Measurements from ENCODE around the gene SRCIN1. TPM values are rescaled to one million over a fixed set of nuclear protein-coding genes. Genes with fewer than 3 reads are reported as not detected.
"Not testable (repeated sequence)": the region's sequence is repeated elsewhere in the genome, so short reads cannot be mapped to it uniquely, and the experiment has no call there.

SRCIN1 gene, protein sequence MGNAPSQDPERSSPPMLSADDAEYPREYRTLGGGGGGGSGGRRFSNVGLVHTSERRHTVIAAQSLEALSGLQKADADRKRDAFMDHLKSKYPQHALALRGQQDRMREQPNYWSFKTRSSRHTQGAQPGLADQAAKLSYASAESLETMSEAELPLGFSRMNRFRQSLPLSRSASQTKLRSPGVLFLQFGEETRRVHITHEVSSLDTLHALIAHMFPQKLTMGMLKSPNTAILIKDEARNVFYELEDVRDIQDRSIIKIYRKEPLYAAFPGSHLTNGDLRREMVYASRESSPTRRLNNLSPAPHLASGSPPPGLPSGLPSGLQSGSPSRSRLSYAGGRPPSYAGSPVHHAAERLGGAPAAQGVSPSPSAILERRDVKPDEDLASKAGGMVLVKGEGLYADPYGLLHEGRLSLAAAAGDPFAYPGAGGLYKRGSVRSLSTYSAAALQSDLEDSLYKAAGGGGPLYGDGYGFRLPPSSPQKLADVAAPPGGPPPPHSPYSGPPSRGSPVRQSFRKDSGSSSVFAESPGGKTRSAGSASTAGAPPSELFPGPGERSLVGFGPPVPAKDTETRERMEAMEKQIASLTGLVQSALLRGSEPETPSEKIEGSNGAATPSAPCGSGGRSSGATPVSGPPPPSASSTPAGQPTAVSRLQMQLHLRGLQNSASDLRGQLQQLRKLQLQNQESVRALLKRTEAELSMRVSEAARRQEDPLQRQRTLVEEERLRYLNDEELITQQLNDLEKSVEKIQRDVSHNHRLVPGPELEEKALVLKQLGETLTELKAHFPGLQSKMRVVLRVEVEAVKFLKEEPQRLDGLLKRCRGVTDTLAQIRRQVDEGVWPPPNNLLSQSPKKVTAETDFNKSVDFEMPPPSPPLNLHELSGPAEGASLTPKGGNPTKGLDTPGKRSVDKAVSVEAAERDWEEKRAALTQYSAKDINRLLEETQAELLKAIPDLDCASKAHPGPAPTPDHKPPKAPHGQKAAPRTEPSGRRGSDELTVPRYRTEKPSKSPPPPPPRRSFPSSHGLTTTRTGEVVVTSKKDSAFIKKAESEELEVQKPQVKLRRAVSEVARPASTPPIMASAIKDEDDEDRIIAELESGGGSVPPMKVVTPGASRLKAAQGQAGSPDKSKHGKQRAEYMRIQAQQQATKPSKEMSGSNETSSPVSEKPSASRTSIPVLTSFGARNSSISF
- total RNA-seq = under 1 TPM; 0.04 to 0.50 TPM
- not detected for polyA plus RNA-seq

DNA sequence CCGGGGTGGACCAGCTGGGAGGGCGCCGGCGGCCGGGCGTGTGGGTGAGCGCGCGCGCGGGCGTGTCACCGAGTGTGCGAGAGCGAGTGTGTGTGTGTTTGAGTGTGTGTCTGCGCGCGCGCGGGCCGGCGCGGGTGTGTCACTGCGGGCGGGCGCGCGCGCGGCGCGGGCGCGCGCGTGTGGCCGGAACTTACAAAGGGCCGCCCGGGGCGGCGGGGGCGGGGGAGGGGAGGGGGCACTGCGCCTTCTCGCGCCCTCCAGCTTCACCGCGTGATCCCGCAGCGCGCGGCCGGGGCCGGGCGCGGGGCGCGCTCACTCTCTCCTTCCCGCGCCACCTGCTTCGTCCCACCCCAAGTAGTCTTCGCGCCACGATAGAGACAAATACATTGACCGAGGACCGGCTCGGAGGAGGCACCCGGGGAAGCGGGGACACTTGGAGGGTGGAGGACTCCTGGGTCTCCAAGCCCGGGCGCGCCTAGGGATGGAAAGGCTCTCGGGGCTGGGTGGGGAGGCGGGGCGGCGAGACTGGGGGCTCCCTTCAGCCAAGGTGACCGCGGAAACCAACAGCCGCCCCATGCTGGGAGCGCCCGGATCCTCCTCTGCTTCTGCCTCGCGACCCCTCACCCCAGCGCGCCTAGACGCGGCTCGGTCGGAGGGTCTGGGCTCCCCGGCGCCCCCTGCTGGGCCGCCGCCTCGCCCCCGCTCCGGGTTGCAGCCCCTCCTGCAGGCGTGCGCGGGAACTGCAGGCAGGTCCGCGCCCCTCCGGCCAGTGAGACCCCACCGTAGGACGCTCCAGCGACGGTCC lies at the start of gene SRCIN1:
Gene SRCIN1 (minus strand): TSS at position 112 of the 805 bp plus-strand sequence. CDS start 247 bp downstream, outside the sequence.
- peaks cover 9% of the 10 kb centered on the region for H3K4me1 ChIP-seq (ENCODE audit: insufficient read depth, low read length)
- H3K9me3 Mint-ChIP-seq = no peaks in the 10 kb centered on the region
- H3K36me3 ChIP-seq (ENCODE audit: insufficient read depth, low read length) = no peaks in the 10 kb centered on the region
- ChIA-PET CTCF (interaction anchor here (1.2 to 1.9 kb wide), 3 partner anchors 8 to 48 kb away, joined by 3 to 9 read pairs (median 4); no protein-coding TSS in a partner anchor), POLR2A (interaction anchor here (0.6 kb wide), 1 partner anchor 612 kb away, joined by 3 read pairs; no protein-coding TSS in a partner anchor)
- H3K27ac Mint-ChIP-seq = no peak within 1 kb of the TSS
- no peaks in the 10 kb centered on the region for H3K9me3 ChIP-seq (ENCODE audit: low read length)
- no peaks in the 10 kb centered on the region for H3K36me3 Mint-ChIP-seq
- peak within 1 kb of the TSS; percentile 64 to 87 (median 67) for H3K4me3 Mint-ChIP-seq
- DNase-seq = peak; percentile 22 to 63 (median 24)
- H3K27me3 ChIP-seq (ENCODE audit: insufficient read depth, low read length, poor library complexity, severe bottlenecking) = peaks cover 45% of the 10 kb centered on the region
- H3K4me3 ChIP-seq (ENCODE audit: low read length) = peak within 1 kb of the TSS; percentile 50
- peaks cover 47 to 61% of the 10 kb centered on the region in 2 donors for H3K27me3 Mint-ChIP-seq
- H3K4me1 Mint-ChIP-seq = peaks cover 8 to 36% (median 12%) of the 10 kb centered on the region in 3 donors
- H3K27ac ChIP-seq (ENCODE audit: low read depth, low read length) = no peak within 1 kb of the TSS

DNA sequence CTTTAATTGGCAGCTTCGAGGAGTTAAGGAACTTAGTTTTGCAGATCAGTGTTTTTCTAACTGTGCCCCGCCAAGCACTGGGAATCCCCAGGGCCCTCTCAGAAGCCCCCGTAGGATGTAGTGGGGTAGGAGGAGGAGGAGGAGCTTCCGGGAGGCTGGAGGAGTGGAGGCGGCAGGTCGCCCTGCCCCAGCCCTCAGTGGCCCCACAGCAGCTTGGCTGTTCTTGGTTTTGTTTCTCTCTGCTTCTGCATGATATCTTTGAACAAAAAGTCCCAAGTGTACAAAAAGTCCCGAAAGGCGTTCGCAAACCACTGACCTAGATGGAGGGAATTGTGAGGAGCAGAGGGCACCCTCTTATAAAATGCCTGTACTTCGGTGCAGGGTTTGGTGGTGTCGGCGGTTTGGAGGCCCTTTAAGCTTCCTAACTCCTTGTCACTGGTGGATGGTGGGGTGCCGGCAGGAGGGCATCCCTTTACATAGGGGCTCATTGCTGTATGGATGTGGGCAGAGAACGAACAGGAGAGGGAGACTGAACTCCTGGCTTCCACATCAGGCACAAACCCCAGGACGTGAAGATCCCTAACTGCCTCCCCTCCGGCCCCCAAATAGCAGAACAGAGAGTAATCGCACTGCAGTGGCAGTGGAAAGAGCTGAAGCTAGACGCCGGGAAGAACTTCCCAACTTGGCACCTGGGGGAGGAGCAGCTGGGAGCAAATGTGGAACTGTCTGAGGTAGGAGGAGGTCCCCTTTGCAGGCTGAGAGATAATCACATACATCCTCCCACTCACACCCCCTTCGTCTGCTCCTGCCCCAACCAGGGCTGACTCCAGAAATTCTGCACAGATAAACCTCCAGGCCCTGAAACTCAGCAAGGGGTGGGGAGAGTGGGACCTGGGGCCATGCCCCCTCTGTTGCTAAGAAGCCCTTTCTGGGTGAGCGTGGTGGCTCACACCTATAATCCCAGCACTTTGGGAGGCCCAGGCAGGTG lies 49.0 kb upstream of the SRCIN1 start:
- Histone ChIP-seq H3K36me3 (ENCODE audit: insufficient read depth, low read length) (no peaks in the 10 kb centered on the region), H3K4me1 (ENCODE audit: insufficient read depth, low read length) (no peaks in the 10 kb centered on the region), H3K9me3 (ENCODE audit: low read length) (no peaks in the 10 kb centered on the region), H3K4me3 (ENCODE audit: low read length) (no peak overlapping the region), H3K27me3 (ENCODE audit: insufficient read depth, low read length, poor library complexity, severe bottlenecking) (peaks cover 12% of the 10 kb centered on the region), H3K27ac (ENCODE audit: low read depth, low read length) (no peak overlapping the region)
- H3K27ac Mint-ChIP-seq = no peak overlapping the region
- peaks cover 6 to 14% (median 11%) of the 10 kb centered on the region in 3 donors for H3K4me1 Mint-ChIP-seq
- no peak for DNase-seq
- H3K4me3 Mint-ChIP-seq = peak overlapping the region in 2 of 7 donors; percentile 32 to 43
- POLR2A ChIA-PET = no interaction called here
- H3K27me3 Mint-ChIP-seq = peaks cover 20 to 44% of the 10 kb centered on the region in 2 donors
- CTCF ChIA-PET = interaction anchor here (0.9 kb wide), 1 partner anchor 97 kb away, joined by 4 read pairs; no protein-coding TSS in a partner anchor
- no peaks in the 10 kb centered on the region for H3K36me3 Mint-ChIP-seq
- no peaks in the 10 kb centered on the region for H3K9me3 Mint-ChIP-seq

DNA sequence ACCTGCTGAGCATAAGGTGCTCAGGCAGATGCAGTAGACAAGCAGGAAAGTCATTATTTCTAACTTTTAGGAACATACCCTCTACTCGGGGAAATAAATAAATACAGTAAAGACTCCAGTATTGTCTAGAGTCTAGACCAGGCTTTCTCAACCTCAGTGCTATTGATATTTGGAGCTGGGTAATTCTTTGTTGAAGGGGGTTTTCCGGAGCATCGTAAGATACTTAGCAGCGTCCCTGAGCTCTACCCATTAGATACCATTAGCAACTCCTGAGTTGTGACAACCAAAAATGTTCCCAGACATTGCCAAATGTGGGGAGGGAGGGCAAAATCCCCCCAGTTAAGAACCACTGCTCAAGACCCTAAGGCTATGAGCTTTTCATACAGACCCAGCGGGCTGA lies 47.9 kb upstream of the SRCIN1 start:
- no peaks in the 10 kb centered on the region for H3K9me3 Mint-ChIP-seq
- no peaks in the 10 kb centered on the region for H3K9me3 ChIP-seq (ENCODE audit: low read length)
- H3K4me3 ChIP-seq (ENCODE audit: low read length) = no peak overlapping the region
- H3K4me1 ChIP-seq (ENCODE audit: insufficient read depth, low read length) = no peaks in the 10 kb centered on the region
- no peaks in the 10 kb centered on the region for H3K36me3 ChIP-seq (ENCODE audit: insufficient read depth, low read length)
- H3K27ac Mint-ChIP-seq = no peak overlapping the region
- H3K36me3 Mint-ChIP-seq = no peaks in the 10 kb centered on the region
- CTCF ChIA-PET = interaction anchor here (0.9 to 1.0 kb wide), 2 partner anchors 9 to 96 kb away, joined by 3 to 4 read pairs; no protein-coding TSS in a partner anchor
- peaks cover 12% of the 10 kb centered on the region for H3K27me3 ChIP-seq (ENCODE audit: insufficient read depth, low read length, poor library complexity, severe bottlenecking)
- no peak for DNase-seq
- H3K4me3 Mint-ChIP-seq = no peak overlapping the region
- H3K27me3 Mint-ChIP-seq = peaks cover 20 to 40% of the 10 kb centered on the region in 2 donors
- POLR2A ChIA-PET = no interaction called here
- peaks cover 6 to 14% (median 11%) of the 10 kb centered on the region in 3 donors for H3K4me1 Mint-ChIP-seq
- no peak overlapping the region for H3K27ac ChIP-seq (ENCODE audit: low read depth, low read length)

DNA sequence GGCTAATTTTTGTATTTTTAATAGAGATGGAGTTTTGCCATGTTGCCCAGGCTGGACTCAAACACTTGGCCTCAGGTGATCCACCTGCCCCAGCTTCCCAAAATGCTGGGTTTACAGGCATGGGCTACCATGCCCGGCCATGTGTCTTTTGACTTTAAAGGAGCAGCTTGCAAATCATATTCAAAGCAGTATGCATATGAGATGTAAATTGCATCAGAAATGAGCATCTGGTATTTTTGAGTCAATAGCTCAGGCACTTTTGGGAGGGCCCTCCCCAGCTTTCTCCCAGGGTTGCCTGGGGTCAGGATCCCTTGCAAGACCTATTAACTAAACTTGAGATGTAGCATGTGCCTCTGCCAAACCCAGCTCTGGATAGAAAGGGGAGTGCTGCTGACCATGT lies 47.5 kb upstream of the SRCIN1 start:
- ChIA-PET CTCF (interaction anchor here (0.9 to 1.0 kb wide), 2 partner anchors 10 to 95 kb away, joined by 3 to 4 read pairs; no protein-coding TSS in a partner anchor), POLR2A (no interaction called here)
- Mint-ChIP-seq H3K4me1 (peaks cover 6 to 14% (median 11%) of the 10 kb centered on the region in 3 donors), H3K36me3 (no peaks in the 10 kb centered on the region), H3K27ac (no peak overlapping the region), H3K9me3 (no peaks in the 10 kb centered on the region), H3K4me3 (no peak overlapping the region), H3K27me3 (peaks cover 20 to 36% of the 10 kb centered on the region in 2 donors)
- no peak overlapping the region for H3K4me3 ChIP-seq (ENCODE audit: low read length)
- no peaks in the 10 kb centered on the region for H3K4me1 ChIP-seq (ENCODE audit: insufficient read depth, low read length)
- no peaks in the 10 kb centered on the region for H3K9me3 ChIP-seq (ENCODE audit: low read length)
- no peaks in the 10 kb centered on the region for H3K36me3 ChIP-seq (ENCODE audit: insufficient read depth, low read length)
- no peak overlapping the region for H3K27ac ChIP-seq (ENCODE audit: low read depth, low read length)
- DNase-seq = no peak
- H3K27me3 ChIP-seq (ENCODE audit: insufficient read depth, low read length, poor library complexity, severe bottlenecking) = peaks cover 12% of the 10 kb centered on the region

DNA sequence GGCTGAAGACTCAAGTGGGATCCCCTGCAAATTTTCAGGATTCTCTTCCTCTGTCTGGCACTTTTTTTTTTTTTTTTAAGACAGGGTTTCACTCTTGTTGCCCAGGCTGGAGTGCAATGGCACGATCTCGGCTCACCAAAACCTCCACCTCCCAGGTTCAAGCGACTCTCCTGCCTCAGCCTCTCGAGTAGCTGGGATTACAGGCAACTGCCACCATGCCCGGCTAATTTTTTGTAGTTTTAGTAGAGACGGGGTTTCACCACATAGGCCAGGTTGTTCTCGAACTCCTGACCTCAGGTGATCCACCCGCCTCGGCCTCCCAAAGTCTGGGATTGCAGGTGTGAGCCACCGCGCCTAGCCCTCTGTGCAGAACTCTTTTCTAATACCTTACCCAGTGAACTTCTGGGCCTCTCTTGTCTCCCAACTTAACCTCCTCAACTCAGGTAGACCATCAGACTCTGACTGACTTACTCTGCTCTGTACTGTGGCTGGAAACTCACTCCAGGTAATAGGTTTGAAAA lies 45.0 kb upstream of the SRCIN1 start:
- peaks cover 6 to 11% (median 10%) of the 10 kb centered on the region in 3 donors for H3K4me1 Mint-ChIP-seq
- H3K9me3 ChIP-seq (ENCODE audit: low read length); H3K27ac Mint-ChIP-seq; DNase-seq; H3K4me1 ChIP-seq (ENCODE audit: insufficient read depth, low read length); H3K4me3 ChIP-seq (ENCODE audit: low read length); H3K36me3 ChIP-seq (ENCODE audit: insufficient read depth, low read length); CTCF ChIA-PET; H3K4me3 Mint-ChIP-seq; H3K36me3 Mint-ChIP-seq; POLR2A ChIA-PET; H3K27ac ChIP-seq (ENCODE audit: low read depth, low read length); H3K9me3 Mint-ChIP-seq: not testable (repeated sequence)
- peaks cover 13 to 23% of the 10 kb centered on the region in 2 donors for H3K27me3 Mint-ChIP-seq
- peaks cover 12% of the 10 kb centered on the region for H3K27me3 ChIP-seq (ENCODE audit: insufficient read depth, low read length, poor library complexity, severe bottlenecking)

DNA sequence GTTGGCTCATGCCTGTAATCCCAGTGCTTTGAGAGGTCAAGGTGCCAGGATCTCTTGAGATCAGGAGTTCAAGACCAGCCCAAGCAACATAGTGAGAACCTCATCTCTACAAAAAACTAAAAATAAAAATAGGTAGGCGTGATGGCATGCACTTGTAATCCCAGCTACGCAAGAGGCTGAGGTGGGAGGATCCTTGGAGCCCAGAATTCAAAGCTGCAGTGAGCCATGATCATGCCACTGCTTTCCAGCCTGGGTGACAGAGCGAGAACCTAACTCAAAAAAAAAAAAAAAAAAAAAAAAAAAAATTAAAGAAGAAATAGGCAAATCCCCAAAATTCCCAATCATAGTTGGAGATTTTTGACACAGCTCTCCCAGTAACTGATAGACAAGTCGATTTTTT lies 32.2 kb upstream of the SRCIN1 start:
- ChIA-PET POLR2A (no interaction called here), CTCF (interaction anchor here (0.7 kb wide), 1 partner anchor 31 kb away, joined by 3 read pairs; no protein-coding TSS in a partner anchor)
- H3K4me3 ChIP-seq (ENCODE audit: low read length) = no peak overlapping the region
- no peaks in the 10 kb centered on the region for H3K27me3 ChIP-seq (ENCODE audit: insufficient read depth, low read length, poor library complexity, severe bottlenecking)
- peaks cover 0 to 3% (median 0%) of the 10 kb centered on the region in 3 donors for H3K36me3 Mint-ChIP-seq
- H3K4me1 ChIP-seq (ENCODE audit: insufficient read depth, low read length) = no peaks in the 10 kb centered on the region
- H3K36me3 ChIP-seq (ENCODE audit: insufficient read depth, low read length) = no peaks in the 10 kb centered on the region
- no peaks in the 10 kb centered on the region for H3K9me3 Mint-ChIP-seq
- H3K27me3 Mint-ChIP-seq = peaks cover 2 to 42% of the 10 kb centered on the region in 2 donors
- no peak overlapping the region for H3K4me3 Mint-ChIP-seq
- H3K27ac Mint-ChIP-seq = no peak overlapping the region
- no peak for DNase-seq
- no peaks in the 10 kb centered on the region for H3K4me1 Mint-ChIP-seq
- H3K27ac ChIP-seq (ENCODE audit: low read depth, low read length) = no peak overlapping the region
- H3K9me3 ChIP-seq (ENCODE audit: low read length) = no peaks in the 10 kb centered on the region
